Peyer's patch (tissue), 4 donors: ENCODE data around the gene OR56B1. TPM values are rescaled to one million over a fixed set of nuclear protein-coding genes. Genes with fewer than 3 reads are reported as not detected.

Source experiments
- DNase-seq, 3 donors: peaks; one replicate each; pipeline ENCODE4 v3.0.0-alpha.2; 2017 to 2019
- H3K27ac ChIP-seq, 4 donors: fragments of 200-600 bp; sonication (generic); one replicate each; pipeline ENCODE4 v1.5.1; 2016 to 2019
- H3K27me3 ChIP-seq, 2 donors: fragments of 200-600 bp; sonication (generic); one replicate each; pipeline ENCODE4 v1.5.1; 2019
- H3K36me3 ChIP-seq, 3 donors: fragments of 200-600 bp; sonication (generic); one replicate each; pipeline ENCODE4 v1.5.1; 2016 to 2019
- H3K4me1 ChIP-seq, 4 donors: fragments of 200-600 bp; sonication (generic); one replicate each; pipeline ENCODE4 v1.5.1; 2016 to 2019
- H3K4me3 ChIP-seq, 4 donors: fragments of 200-600 bp; sonication (generic); 1 replicate in 3 of 4; 2 replicates in 1 of 4; pipeline ENCODE4 v1.5.1; 2016 to 2019; ENCODE audit warnings: mild to moderate bottlenecking in 1 of 4
- H3K9me3 ChIP-seq, 4 donors: fragments of 200-600 bp; sonication (generic); one replicate each; pipeline ENCODE4 v1.5.1; 2016 to 2019; ENCODE audit warnings: mild to moderate bottlenecking in 1 of 4
- CTCF ChIP-seq, 6 experiments: fragments of 450-650 bp in 4 of 6; fragments of 200-600 bp in 2 of 6; sonication (generic) in 1 of 6; IDR thresholded peaks; one replicate each; pipeline ENCODE4 v1.5.1; 2017 to 2019; ENCODE audit warnings: antibody characterized with exemption in 6 of 6, mild to moderate bottlenecking in 3 of 6, moderate library complexity in 1 of 6
- POLR2A ChIP-seq, 2 donors: fragments of 450-650 bp; IDR thresholded peaks; one replicate each; pipeline ENCODE4 v1.5.1; 2017; ENCODE audit warnings: antibody characterized with exemption in 2 of 2, mild to moderate bottlenecking in 2 of 2, moderate library complexity in 2 of 2
- total RNA-seq, 4 donors: library from RNA; depleted of rRNA; stranded (reverse); fragments of >200 nt; gene quantifications; one replicate each; pipeline ENCODE4 v1.1.0, GENCODE V29; 2016

The OR56B1 gene
- total RNA-seq, 4 donors from 2014 or later: not detected

- TF ChIP-seq CTCF (IDR thresholded peaks at IDR 0.05) (no peak), POLR2A (IDR thresholded peaks at IDR 0.05) (no peak)
- DNase-seq: no peak
- Histone ChIP-seq H3K4me1 (no peaks in the 10 kb centered on the region), H3K36me3 (no peaks in the 10 kb centered on the region), H3K27ac (no peak within 1 kb of the TSS), H3K9me3 (no peaks in the 10 kb centered on the region), H3K27me3 (no peaks in the 10 kb centered on the region), H3K4me3 (no peak within 1 kb of the TSS)
Observed at GRCh38 chr11:5753943-5754342, 17.7 kb downstream of the OR56B1 start, which contains the start of gene OR52N4. TSS of gene OR52N4 (plus strand) at chr11:5754243. CDS start at chr11:5754741, 498 bp downstream.

- H3K27me3 ChIP-seq: no peaks in the 10 kb centered on the region
- no peak for DNase-seq
- no peaks in the 10 kb centered on the region for H3K4me1 ChIP-seq
- no peak overlapping the region for H3K27ac ChIP-seq
- no peak overlapping the region for H3K4me3 ChIP-seq
- H3K36me3 ChIP-seq: no peaks in the 10 kb centered on the region
- no peaks in the 10 kb centered on the region for H3K9me3 ChIP-seq
- TF ChIP-seq POLR2A (IDR thresholded peaks at IDR 0.05) (no peak), CTCF (IDR thresholded peaks at IDR 0.05) (no peak)
Observed at GRCh38 chr11:5767056-5767455, 30.8 kb downstream of the OR56B1 start.

GRCh38 chr11:5783255-5783654, 47.0 kb downstream of the OR56B1 start, which contains the start of gene OR52N5:
TSS of gene OR52N5 (minus strand) at chr11:5783355. CDS start at chr11:5778634, 4,721 bp downstream.
- Histone ChIP-seq H3K9me3 (no peaks in the 10 kb centered on the region), H3K4me3 (no peak within 1 kb of the TSS), H3K36me3 (no peaks in the 10 kb centered on the region), H3K4me1 (no peaks in the 10 kb centered on the region), H3K27ac (no peak within 1 kb of the TSS), H3K27me3 (no peaks in the 10 kb centered on the region)
- no peak for DNase-seq
- TF ChIP-seq POLR2A (IDR thresholded peaks at IDR 0.05): no peak
- TF ChIP-seq CTCF (IDR thresholded peaks at IDR 0.05): no peak

Other genes with a start within 250 kb of the OR56B1 start
- not detected for gene OR52D1, start 247.8 kb upstream of the OR56B1 start, total RNA-seq
- gene UBQLN3, start 226.5 kb upstream of the OR56B1 start, total RNA-seq: 1 to 10 TPM in 1 of 4 donors, under 1 TPM in 1, not detected in 2; 0.53 to 5.8 TPM
- under 1 TPM in 1 of 4 donors, not detected in 3; 0.80 TPM for gene UBQLNL, start 219.7 kb upstream of the OR56B1 start, total RNA-seq
- not detected for gene OR52H1, start 187.9 kb upstream of the OR56B1 start, total RNA-seq
- gene OR52B6, start 155.6 kb upstream of the OR56B1 start, total RNA-seq: not detected
- gene TRIM6, start 139.8 kb upstream of the OR56B1 start, total RNA-seq: 1 to 10 TPM in 3 of 4 donors, under 1 TPM in 1; 0.53 to 3.3 (median 1.3) TPM
- gene TRIM34, start 111.4 kb upstream of the OR56B1 start, total RNA-seq: 10 to 100 TPM in 3 of 4 donors, 1 to 10 TPM in 1; 6.7 to 14.9 (median 11.0) TPM
- gene TRIM5, start 51.4 kb upstream of the OR56B1 start, total RNA-seq: 10 to 100 TPM in 3 of 4 donors, 1 to 10 TPM in 1; 8.1 to 55.3 (median 21.3) TPM
- gene TRIM22, start 46.7 kb upstream of the OR56B1 start, total RNA-seq: 100 to 1,000 TPM in 1 of 4 donors, 10 to 100 TPM in 3; 23.9 to 309 (median 34.3) TPM
- gene OR52N4, start 17.8 kb downstream of the OR56B1 start, total RNA-seq: not detected
- not detected for gene OR52N5, start 46.9 kb downstream of the OR56B1 start, total RNA-seq
- not detected for gene OR52N1, start 54.8 kb downstream of the OR56B1 start, total RNA-seq
- gene OR52N2, start 72.5 kb downstream of the OR56B1 start, total RNA-seq: not detected
- not detected for gene OR52E6, start 105.4 kb downstream of the OR56B1 start, total RNA-seq
- not detected for gene OR52E8, start 121.2 kb downstream of the OR56B1 start, total RNA-seq
- gene OR52E4, start 144.2 kb downstream of the OR56B1 start, total RNA-seq: not detected
- gene OR52E5, start 156.8 kb downstream of the OR56B1 start, total RNA-seq: not detected
- not detected for gene OR56A3, start 205.8 kb downstream of the OR56B1 start, total RNA-seq
- not detected for gene OR56A5, start 232.0 kb downstream of the OR56B1 start, total RNA-seq